WTC11 (cell line): ENCODE data around the gene CSE1L.

ENCODE experiments used
- ATF1 ChIP-seq: sonication (generic); formaldehyde crosslinking; IDR thresholded peaks from 2 replicates; pipeline ENCODE4 v1.8.1; 2023; ENCODE audit warnings: mild to moderate bottlenecking, moderate library complexity, missing genetic modification reagents
- ZBTB21 ChIP-seq: sonication (generic); formaldehyde crosslinking; IDR thresholded peaks from 2 replicates; pipeline ENCODE4 v1.8.1; 2023; ENCODE audit warnings: mild to moderate bottlenecking, missing genetic modification reagents, borderline replicate concordance
- TF ChIP-seq, protein P1 (sequence below): sonication (generic); formaldehyde crosslinking; IDR thresholded peaks from 2 replicates; pipeline ENCODE4 v1.8.1; 2023; ENCODE audit warnings: mild to moderate bottlenecking, missing genetic modification reagents
- TF ChIP-seq, protein P2 (sequence below): sonication (generic); formaldehyde crosslinking; IDR thresholded peaks from 2 replicates; pipeline ENCODE4 v1.8.0; 2022; ENCODE audit warnings: mild to moderate bottlenecking, missing genetic modification reagents
- TF ChIP-seq, protein P3 (sequence below): sonication (generic); formaldehyde crosslinking; IDR thresholded peaks from 2 replicates; pipeline ENCODE4 v1.8.1; 2022; ENCODE audit warnings: mild to moderate bottlenecking, missing genetic modification reagents, moderate library complexity, borderline replicate concordance
- TF ChIP-seq, protein P4 (sequence below): fragments of 200-600 bp; IDR thresholded peaks from 2 replicates; pipeline ENCODE4 v1.8.0; 2022; ENCODE audit warnings: antibody characterized with exemption
- TF ChIP-seq, protein P5 (sequence below): sonication (generic); formaldehyde crosslinking; IDR thresholded peaks from 2 replicates; pipeline ENCODE4 v1.8.1; 2023; ENCODE audit warnings: mild to moderate bottlenecking, missing genetic modification reagents, moderate library complexity

DNA sequence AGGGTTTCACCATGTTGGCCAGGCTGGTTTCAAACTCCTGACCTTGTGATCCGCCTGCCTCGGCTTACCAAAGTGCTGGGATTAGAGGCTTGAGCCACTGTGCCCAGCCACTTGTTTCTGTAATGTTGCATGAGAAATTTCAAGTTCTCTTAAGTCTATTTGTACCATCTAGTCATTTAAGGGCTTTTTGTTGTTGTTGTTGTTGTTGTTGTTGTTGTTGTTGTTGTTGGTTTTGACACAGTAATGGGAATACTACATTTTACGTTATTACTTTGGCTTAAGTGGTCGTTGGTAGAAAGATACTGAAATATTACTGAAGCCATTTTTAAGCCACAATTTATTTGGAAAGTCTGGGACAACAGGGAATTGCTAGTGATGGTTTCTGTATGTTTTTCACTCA is 52.0 kb downstream of the CSE1L start:
- no peak for TF ChIP-seq ATF1
- no peak for TF ChIP-seq ZBTB21 (CRISPR knock-in tag)
- TF ChIP-seq, protein P1, sequence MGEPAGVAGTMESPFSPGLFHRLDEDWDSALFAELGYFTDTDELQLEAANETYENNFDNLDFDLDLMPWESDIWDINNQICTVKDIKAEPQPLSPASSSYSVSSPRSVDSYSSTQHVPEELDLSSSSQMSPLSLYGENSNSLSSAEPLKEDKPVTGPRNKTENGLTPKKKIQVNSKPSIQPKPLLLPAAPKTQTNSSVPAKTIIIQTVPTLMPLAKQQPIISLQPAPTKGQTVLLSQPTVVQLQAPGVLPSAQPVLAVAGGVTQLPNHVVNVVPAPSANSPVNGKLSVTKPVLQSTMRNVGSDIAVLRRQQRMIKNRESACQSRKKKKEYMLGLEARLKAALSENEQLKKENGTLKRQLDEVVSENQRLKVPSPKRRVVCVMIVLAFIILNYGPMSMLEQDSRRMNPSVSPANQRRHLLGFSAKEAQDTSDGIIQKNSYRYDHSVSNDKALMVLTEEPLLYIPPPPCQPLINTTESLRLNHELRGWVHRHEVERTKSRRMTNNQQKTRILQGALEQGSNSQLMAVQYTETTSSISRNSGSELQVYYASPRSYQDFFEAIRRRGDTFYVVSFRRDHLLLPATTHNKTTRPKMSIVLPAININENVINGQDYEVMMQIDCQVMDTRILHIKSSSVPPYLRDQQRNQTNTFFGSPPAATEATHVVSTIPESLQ: no peak
- TF ChIP-seq, protein P2, sequence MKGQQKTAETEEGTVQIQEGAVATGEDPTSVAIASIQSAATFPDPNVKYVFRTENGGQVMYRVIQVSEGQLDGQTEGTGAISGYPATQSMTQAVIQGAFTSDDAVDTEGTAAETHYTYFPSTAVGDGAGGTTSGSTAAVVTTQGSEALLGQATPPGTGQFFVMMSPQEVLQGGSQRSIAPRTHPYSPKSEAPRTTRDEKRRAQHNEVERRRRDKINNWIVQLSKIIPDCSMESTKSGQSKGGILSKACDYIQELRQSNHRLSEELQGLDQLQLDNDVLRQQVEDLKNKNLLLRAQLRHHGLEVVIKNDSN (CRISPR knock-in tag): no peak
- TF ChIP-seq, protein P3, sequence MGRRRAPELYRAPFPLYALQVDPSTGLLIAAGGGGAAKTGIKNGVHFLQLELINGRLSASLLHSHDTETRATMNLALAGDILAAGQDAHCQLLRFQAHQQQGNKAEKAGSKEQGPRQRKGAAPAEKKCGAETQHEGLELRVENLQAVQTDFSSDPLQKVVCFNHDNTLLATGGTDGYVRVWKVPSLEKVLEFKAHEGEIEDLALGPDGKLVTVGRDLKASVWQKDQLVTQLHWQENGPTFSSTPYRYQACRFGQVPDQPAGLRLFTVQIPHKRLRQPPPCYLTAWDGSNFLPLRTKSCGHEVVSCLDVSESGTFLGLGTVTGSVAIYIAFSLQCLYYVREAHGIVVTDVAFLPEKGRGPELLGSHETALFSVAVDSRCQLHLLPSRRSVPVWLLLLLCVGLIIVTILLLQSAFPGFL (CRISPR knock-in tag): no peak
- TF ChIP-seq, protein P4, sequence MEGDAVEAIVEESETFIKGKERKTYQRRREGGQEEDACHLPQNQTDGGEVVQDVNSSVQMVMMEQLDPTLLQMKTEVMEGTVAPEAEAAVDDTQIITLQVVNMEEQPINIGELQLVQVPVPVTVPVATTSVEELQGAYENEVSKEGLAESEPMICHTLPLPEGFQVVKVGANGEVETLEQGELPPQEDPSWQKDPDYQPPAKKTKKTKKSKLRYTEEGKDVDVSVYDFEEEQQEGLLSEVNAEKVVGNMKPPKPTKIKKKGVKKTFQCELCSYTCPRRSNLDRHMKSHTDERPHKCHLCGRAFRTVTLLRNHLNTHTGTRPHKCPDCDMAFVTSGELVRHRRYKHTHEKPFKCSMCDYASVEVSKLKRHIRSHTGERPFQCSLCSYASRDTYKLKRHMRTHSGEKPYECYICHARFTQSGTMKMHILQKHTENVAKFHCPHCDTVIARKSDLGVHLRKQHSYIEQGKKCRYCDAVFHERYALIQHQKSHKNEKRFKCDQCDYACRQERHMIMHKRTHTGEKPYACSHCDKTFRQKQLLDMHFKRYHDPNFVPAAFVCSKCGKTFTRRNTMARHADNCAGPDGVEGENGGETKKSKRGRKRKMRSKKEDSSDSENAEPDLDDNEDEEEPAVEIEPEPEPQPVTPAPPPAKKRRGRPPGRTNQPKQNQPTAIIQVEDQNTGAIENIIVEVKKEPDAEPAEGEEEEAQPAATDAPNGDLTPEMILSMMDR: no peak
- TF ChIP-seq, protein P5, sequence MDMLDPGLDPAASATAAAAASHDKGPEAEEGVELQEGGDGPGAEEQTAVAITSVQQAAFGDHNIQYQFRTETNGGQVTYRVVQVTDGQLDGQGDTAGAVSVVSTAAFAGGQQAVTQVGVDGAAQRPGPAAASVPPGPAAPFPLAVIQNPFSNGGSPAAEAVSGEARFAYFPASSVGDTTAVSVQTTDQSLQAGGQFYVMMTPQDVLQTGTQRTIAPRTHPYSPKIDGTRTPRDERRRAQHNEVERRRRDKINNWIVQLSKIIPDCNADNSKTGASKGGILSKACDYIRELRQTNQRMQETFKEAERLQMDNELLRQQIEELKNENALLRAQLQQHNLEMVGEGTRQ: no peak
